ENCODE measurements around the gene COLQ. TPM values are rescaled to one million over a fixed set of nuclear protein-coding genes. Genes with fewer than 3 reads are reported as not detected.

COLQ gene
- total RNA-seq, 1 experiment from 2014 or later = 0.44 TPM

DNA sequence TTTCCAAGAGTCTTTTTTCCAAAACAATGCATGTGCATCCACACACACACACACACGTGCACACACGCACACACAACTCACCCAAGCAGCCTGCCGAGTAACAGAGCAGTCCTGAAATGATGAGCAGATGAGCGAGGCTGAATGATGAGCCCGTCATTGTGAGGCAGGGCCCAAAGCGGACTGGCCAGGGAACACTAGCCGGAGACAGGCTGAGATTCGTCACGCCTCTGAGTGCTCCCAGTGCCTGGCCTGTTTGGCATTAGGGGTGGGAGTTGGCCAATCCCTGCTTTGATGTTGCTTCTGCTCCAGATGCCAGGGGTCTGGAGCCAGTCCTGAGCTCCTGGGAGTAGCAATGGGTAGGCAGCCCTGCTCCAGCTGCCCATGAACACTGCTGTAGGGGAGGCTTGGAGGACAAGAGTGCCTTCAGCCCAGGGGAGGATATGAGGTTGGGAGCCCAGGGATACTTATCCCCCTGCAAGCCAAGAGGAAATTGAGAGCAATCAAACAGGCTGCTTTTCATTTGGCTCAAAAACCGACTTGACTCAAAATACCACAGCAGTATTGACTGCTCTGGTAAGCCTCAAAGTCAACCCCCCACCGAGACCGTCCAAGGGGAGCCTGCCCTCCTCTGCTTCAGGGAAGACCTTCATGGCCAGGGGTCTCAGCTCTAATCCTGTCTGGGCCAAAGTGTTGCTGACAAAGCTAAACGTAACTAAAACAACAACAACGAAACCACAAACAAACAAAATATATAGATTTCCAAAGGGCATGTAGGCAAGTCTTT, 22.9 kb downstream of the COLQ start:
- POLR2A ChIA-PET = no interaction called here
- TF ChIP-seq, protein P1, sequence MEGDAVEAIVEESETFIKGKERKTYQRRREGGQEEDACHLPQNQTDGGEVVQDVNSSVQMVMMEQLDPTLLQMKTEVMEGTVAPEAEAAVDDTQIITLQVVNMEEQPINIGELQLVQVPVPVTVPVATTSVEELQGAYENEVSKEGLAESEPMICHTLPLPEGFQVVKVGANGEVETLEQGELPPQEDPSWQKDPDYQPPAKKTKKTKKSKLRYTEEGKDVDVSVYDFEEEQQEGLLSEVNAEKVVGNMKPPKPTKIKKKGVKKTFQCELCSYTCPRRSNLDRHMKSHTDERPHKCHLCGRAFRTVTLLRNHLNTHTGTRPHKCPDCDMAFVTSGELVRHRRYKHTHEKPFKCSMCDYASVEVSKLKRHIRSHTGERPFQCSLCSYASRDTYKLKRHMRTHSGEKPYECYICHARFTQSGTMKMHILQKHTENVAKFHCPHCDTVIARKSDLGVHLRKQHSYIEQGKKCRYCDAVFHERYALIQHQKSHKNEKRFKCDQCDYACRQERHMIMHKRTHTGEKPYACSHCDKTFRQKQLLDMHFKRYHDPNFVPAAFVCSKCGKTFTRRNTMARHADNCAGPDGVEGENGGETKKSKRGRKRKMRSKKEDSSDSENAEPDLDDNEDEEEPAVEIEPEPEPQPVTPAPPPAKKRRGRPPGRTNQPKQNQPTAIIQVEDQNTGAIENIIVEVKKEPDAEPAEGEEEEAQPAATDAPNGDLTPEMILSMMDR (IDR thresholded peaks at IDR 0.05; ENCODE audit: unreplicated experiment) = no peak
- Mint-ChIP-seq H3K4me3 (ENCODE audit: unreplicated experiment) (no peak overlapping the region), H3K36me3 (ENCODE audit: insufficient read depth, unreplicated experiment) (no peaks in the 10 kb centered on the region), H3K27me3 (ENCODE audit: insufficient read depth, unreplicated experiment) (no peaks in the 10 kb centered on the region), H3K4me1 (ENCODE audit: insufficient read depth, unreplicated experiment) (peaks cover 8% of the 10 kb centered on the region), H3K27ac (ENCODE audit: low read depth, unreplicated experiment) (no peak overlapping the region), H3K9me3 (ENCODE audit: unreplicated experiment) (no peaks in the 10 kb centered on the region)
- no peak for DNase-seq (ENCODE audit: unreplicated experiment)
- CTCF ChIA-PET = no interaction called here
- BruUV-seq (replicated peaks) = no TSS peak
- intact Hi-C loops (cut with micrococcal nuclease) = no loop called here

DNA sequence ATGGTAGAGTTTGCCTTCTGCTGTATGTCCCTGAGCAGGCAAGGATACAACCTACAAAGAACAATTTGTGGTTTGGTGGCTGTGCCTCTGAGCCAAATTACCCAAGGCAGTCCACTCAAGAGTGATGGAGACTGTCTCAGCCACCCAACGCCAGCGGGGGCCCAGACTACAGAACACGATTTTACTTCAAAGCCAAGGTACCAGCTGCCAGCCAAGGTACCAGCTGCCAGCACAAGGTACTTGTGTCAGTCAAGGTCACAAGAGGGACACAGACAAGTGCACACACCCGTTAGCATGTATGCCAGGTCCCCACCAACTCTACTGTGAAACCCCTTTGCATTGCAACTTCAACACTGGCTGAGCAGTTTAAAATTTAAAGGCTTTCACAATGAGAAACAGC, 23.5 kb downstream of the COLQ start:
- H3K4me1 Mint-ChIP-seq (ENCODE audit: insufficient read depth, unreplicated experiment) = peaks cover 8% of the 10 kb centered on the region
- H3K9me3 Mint-ChIP-seq (ENCODE audit: unreplicated experiment) = no peaks in the 10 kb centered on the region
- ChIA-PET POLR2A (no interaction called here), CTCF (no interaction called here)
- H3K36me3 Mint-ChIP-seq (ENCODE audit: insufficient read depth, unreplicated experiment) = no peaks in the 10 kb centered on the region
- intact Hi-C loops (cut with micrococcal nuclease) = no loop called here
- DNase-seq (ENCODE audit: unreplicated experiment) = no peak
- BruUV-seq (replicated peaks) = no TSS peak
- H3K27me3 Mint-ChIP-seq (ENCODE audit: insufficient read depth, unreplicated experiment) = no peaks in the 10 kb centered on the region
- TF ChIP-seq, protein P1 (IDR thresholded peaks at IDR 0.05; ENCODE audit: unreplicated experiment) = no peak
- H3K4me3 Mint-ChIP-seq (ENCODE audit: unreplicated experiment) = no peak overlapping the region
- H3K27ac Mint-ChIP-seq (ENCODE audit: low read depth, unreplicated experiment) = no peak overlapping the region

DNA sequence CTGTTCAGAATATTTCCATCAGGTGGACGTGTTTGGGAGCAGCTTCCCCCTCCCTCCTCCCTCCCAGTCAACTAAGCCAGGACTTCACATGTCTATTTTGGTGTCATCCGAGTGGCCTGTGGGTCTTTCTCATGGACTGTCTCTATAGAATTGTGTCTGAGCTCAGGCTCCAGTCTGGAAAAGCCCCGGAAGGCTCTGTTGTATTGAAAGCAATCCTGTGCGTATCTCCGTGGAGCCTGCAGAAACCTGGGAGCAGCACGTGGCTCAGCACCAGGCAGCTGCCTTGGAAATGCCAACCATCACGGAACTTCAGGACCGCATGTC, 25.2 kb downstream of the COLQ start:
- no peaks in the 10 kb centered on the region for H3K27me3 Mint-ChIP-seq (ENCODE audit: insufficient read depth, unreplicated experiment)
- peaks cover 8% of the 10 kb centered on the region for H3K4me1 Mint-ChIP-seq (ENCODE audit: insufficient read depth, unreplicated experiment)
- no peak overlapping the region for H3K27ac Mint-ChIP-seq (ENCODE audit: low read depth, unreplicated experiment)
- no peaks in the 10 kb centered on the region for H3K9me3 Mint-ChIP-seq (ENCODE audit: unreplicated experiment)
- TF ChIP-seq, protein P1 (IDR thresholded peaks at IDR 0.05; ENCODE audit: unreplicated experiment) = no peak
- DNase-seq (ENCODE audit: unreplicated experiment) = no peak
- no peaks in the 10 kb centered on the region for H3K36me3 Mint-ChIP-seq (ENCODE audit: insufficient read depth, unreplicated experiment)
- no TSS peak for BruUV-seq (replicated peaks)
- intact Hi-C loops (cut with micrococcal nuclease) = no loop called here
- ChIA-PET POLR2A (interaction anchor here (0.5 kb wide), 1 partner anchor 265 kb away, joined by 3 read pairs; no protein-coding TSS in a partner anchor), CTCF (interaction anchor here (0.6 kb wide), 2 partner anchors 17 to 525 kb away, joined by 3 read pairs; no protein-coding TSS in a partner anchor)
- no peak overlapping the region for H3K4me3 Mint-ChIP-seq (ENCODE audit: unreplicated experiment)

DNA sequence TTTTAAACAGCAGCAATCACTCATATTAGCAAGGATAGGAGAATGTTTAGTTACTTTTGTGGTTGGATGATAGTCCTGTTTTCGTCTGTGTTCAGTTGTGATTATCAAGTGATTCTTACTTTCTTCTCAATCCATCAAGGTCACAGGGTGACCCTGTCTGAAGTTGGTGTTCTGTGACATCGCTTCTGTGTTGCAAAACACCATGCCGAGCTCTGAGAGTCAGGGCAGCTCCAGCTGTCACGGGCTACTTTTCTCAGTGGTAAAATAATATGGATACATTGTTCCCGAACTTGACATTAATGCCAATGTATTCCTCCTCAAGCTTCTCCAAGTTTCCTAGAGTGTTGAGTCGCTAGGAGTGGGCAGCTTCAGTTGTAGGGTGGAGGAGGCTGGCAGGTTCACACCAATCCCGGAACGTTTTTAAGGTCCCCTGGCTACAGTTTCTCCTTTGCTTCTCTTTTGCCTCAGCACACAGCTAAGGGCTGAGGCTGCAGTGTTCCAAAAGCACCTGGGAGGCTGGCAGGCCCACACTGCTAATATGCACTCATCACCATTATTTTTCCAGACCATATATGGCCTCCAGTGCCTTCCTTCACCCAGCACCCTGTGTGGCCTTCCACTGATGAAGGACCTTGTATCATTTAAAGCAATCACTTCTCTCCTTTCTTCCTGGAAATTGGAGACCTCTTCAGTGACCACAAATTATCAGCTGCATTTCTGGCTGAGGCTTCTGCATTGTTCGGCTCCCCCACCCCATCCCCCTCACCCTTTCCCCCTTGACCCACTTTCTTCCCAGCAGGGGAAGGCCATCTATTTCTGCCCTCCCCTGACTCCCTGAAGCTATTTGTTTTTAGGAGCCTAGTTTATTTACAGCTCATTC, 25.8 kb downstream of the COLQ start:
- no peak for DNase-seq (ENCODE audit: unreplicated experiment)
- Mint-ChIP-seq H3K4me1 (ENCODE audit: insufficient read depth, unreplicated experiment) (peaks cover 7% of the 10 kb centered on the region), H3K9me3 (ENCODE audit: unreplicated experiment) (no peaks in the 10 kb centered on the region), H3K27me3 (ENCODE audit: insufficient read depth, unreplicated experiment) (no peaks in the 10 kb centered on the region), H3K36me3 (ENCODE audit: insufficient read depth, unreplicated experiment) (no peaks in the 10 kb centered on the region), H3K27ac (ENCODE audit: low read depth, unreplicated experiment) (no peak overlapping the region), H3K4me3 (ENCODE audit: unreplicated experiment) (no peak overlapping the region)
- intact Hi-C loops (cut with micrococcal nuclease) = no loop called here
- TF ChIP-seq, protein P1 (IDR thresholded peaks at IDR 0.05; ENCODE audit: unreplicated experiment) = no peak
- POLR2A ChIA-PET = interaction anchor here (0.5 to 0.6 kb wide), 2 partner anchors 41 to 266 kb away, joined by 3 read pairs; no protein-coding TSS in a partner anchor
- BruUV-seq (replicated peaks) = no TSS peak
- CTCF ChIA-PET = interaction anchor here (0.6 kb wide), 2 partner anchors 18 to 524 kb away, joined by 3 read pairs; no protein-coding TSS in a partner anchor
